Liver (tissue), 9 donors: ENCODE data around the gene YEATS2. TPM values are rescaled to one million over a fixed set of nuclear protein-coding genes. Genes with fewer than 3 reads are reported as not detected.

Source experiments
- DNase-seq: peaks from one replicate; pipeline ENCODE4 v3.0.0-alpha.2; 2017; ENCODE audit warnings: low spot score
- H3K27ac ChIP-seq, 2 donors: one replicate each; pipeline ENCODE4 v1.7.0; 2013; ENCODE audit warnings: inconsistent platforms in 2 of 2, low read length in 2 of 2, control low read depth in 1 of 2, low read depth in 1 of 2, mild to moderate bottlenecking in 1 of 2
- H3K27me3 ChIP-seq, 4 donors: one replicate each; pipeline versions ENCODE4 v1.6.1 to v1.7.0; 2013; ENCODE audit warnings: low read length in 3 of 4, inconsistent platforms in 1 of 4, mild to moderate bottlenecking in 1 of 4, moderate library complexity in 1 of 4; ENCODE audit not compliant: control insufficient read depth in 4 of 4, insufficient read depth in 4 of 4
- H3K36me3 ChIP-seq, 4 donors: one replicate each; pipeline versions ENCODE4 v1.6.1 to v1.7.0; 2013; ENCODE audit warnings: low read length in 3 of 4, mild to moderate bottlenecking in 3 of 4, low read depth in 1 of 4, moderate library complexity in 1 of 4; ENCODE audit not compliant: control insufficient read depth in 4 of 4, insufficient read depth in 3 of 4
- H3K4me1 ChIP-seq, 4 donors: one replicate each; pipeline versions ENCODE4 v1.6.1 to v1.7.0; 2013; ENCODE audit warnings: low read length in 3 of 4, mild to moderate bottlenecking in 3 of 4, moderate library complexity in 1 of 4; ENCODE audit not compliant: control insufficient read depth in 4 of 4, insufficient read depth in 4 of 4
- H3K4me3 ChIP-seq, 3 donors: one replicate each; pipeline versions ENCODE4 v1.6.1 to v1.7.0; 2013; ENCODE audit warnings: low read length in 3 of 3, control low read depth in 1 of 3, low read depth in 1 of 3, mild to moderate bottlenecking in 1 of 3
- H3K9ac ChIP-seq, 2 donors: one replicate each; pipeline ENCODE4 v1.7.0; 2013; ENCODE audit warnings: low read length in 2 of 2, mild to moderate bottlenecking in 2 of 2, moderate library complexity in 2 of 2, control low read depth in 1 of 2, low read depth in 1 of 2
- H3K9me3 ChIP-seq, 4 donors: one replicate each; pipeline versions ENCODE4 v1.6.1 to v1.7.0; 2013; ENCODE audit warnings: low read length in 3 of 4; ENCODE audit not compliant: control insufficient read depth in 4 of 4
- ATF3 ChIP-seq: IDR thresholded peaks from 2 replicates; pipeline ENCODE4 v1.6.1; 2016; ENCODE audit warnings: antibody characterized with exemption
- CTCF ChIP-seq: fragments of 150-350 bp; IDR thresholded peaks from 2 replicates; pipeline ENCODE4 v1.5.1; 2017; ENCODE audit warnings: improper control_type of control experiment, low read depth, low read length; ENCODE audit not compliant: missing input control
- EGR1 ChIP-seq, 2 donors: IDR thresholded peaks; 2 replicates each; pipeline ENCODE4 v1.6.1; 2016 to 2018; ENCODE audit warnings: antibody characterized with exemption in 2 of 2, low read depth in 2 of 2
- FOXA1 ChIP-seq: IDR thresholded peaks from 2 replicates; pipeline ENCODE4 v1.6.1; 2016; ENCODE audit warnings: antibody characterized with exemption
- FOXA2 ChIP-seq: IDR thresholded peaks from 2 replicates; pipeline ENCODE4 v1.6.1; 2016; ENCODE audit warnings: antibody characterized with exemption
- GABPA ChIP-seq, 2 donors: IDR thresholded peaks in 1 of 2; conservative IDR thresholded peaks in 1 of 2; 2 replicates each; pipeline ENCODE4 v1.6.1; 2016; ENCODE audit warnings: antibody characterized with exemption in 2 of 2, mild to moderate bottlenecking in 1 of 2, moderate library complexity in 1 of 2
- HNF4A ChIP-seq, 2 donors: conservative IDR thresholded peaks; 2 replicates each; pipeline ENCODE4 v1.6.1; 2016; ENCODE audit warnings: antibody characterized with exemption in 2 of 2, mild to moderate bottlenecking in 2 of 2
- HNF4G ChIP-seq: IDR thresholded peaks from 2 replicates; pipeline ENCODE4 v1.6.1; 2016; ENCODE audit warnings: antibody characterized with exemption
- JUND ChIP-seq, 2 donors: IDR thresholded peaks; 2 replicates each; pipeline ENCODE4 v1.6.1; 2016; ENCODE audit warnings: antibody characterized with exemption in 2 of 2
- MAX ChIP-seq: IDR thresholded peaks from 2 replicates; pipeline ENCODE4 v1.6.1; 2016; ENCODE audit warnings: antibody characterized with exemption
- NR2F2 ChIP-seq: IDR thresholded peaks from 2 replicates; pipeline ENCODE4 v1.6.1; 2016; ENCODE audit warnings: antibody characterized with exemption
- RAD21 ChIP-seq, 2 donors: IDR thresholded peaks; 2 replicates each; pipeline ENCODE4 v1.6.1; 2016; ENCODE audit warnings: antibody characterized with exemption in 2 of 2, mild to moderate bottlenecking in 2 of 2
- REST ChIP-seq: IDR thresholded peaks from 2 replicates; pipeline ENCODE4 v1.6.1; 2016; ENCODE audit warnings: antibody characterized with exemption, mild to moderate bottlenecking
- RXRA ChIP-seq, 2 donors: IDR thresholded peaks; 2 replicates each; pipeline ENCODE4 v1.6.1; 2017 to 2018; ENCODE audit warnings: antibody characterized with exemption in 2 of 2, mild to moderate bottlenecking in 1 of 2
- SP1 ChIP-seq: IDR thresholded peaks from 2 replicates; pipeline ENCODE4 v1.6.1; 2018; ENCODE audit warnings: antibody characterized with exemption, mild to moderate bottlenecking
- TAF1 ChIP-seq: conservative IDR thresholded peaks from 2 replicates; pipeline ENCODE4 v1.6.1; 2016; ENCODE audit warnings: antibody characterized with exemption, mild to moderate bottlenecking
- YY1 ChIP-seq: IDR thresholded peaks from 2 replicates; pipeline ENCODE4 v1.6.1; 2016; ENCODE audit warnings: antibody characterized with exemption, mild to moderate bottlenecking
- ZBTB33 ChIP-seq: IDR thresholded peaks from 2 replicates; pipeline ENCODE4 v1.6.1; 2016; ENCODE audit warnings: antibody characterized with exemption
- WGBS: extraction: QIAGEN DNeasy Blood & Tissue Kit; methylation state at CpG from one replicate; pipeline ENCODE4 v1.1.7; 2013; 5-methylcytosine and 5-hydroxymethylcytosine counted together
- polyA plus RNA-seq, 2 donors: library from polyadenylated mRNA; stranded (reverse) in 1 of 2; unstranded in 1 of 2; fragments of 200-250 nt in 1 of 2; fragments of >200 nt in 1 of 2; fragmentation: Nextera tagmentation in 1 of 2; extraction: Ambion mirVana in 1 of 2; gene quantifications; one replicate each; pipeline versions ENCODE4 v1.2.1 to v1.2.3, GENCODE V29; 2013 to 2015
- total RNA-seq, 2 donors: library from RNA; depleted of rRNA; stranded (reverse); fragments of >200 nt; gene quantifications; one replicate each; pipeline ENCODE4 v1.2.3, GENCODE V29; 2014
- donor health status: healthy.
- donor health status: healthy.
- donor health status: healthy.
- donor health status: healthy.
- donor health status: healthy.

YEATS2 gene
- total and polyA plus RNA-seq, 4 donors, result 1.5 to 9.4 (median 4.9) TPM

GRCh38 chr3:183810643-183811594 lies 113.3 kb downstream of the YEATS2 start:
- Histone ChIP-seq H3K4me1 (no peaks in the 10 kb centered on the region), H3K9ac (no peak overlapping the region), H3K4me3 (no peak overlapping the region), H3K27ac (no peak overlapping the region), H3K27me3 (no peaks in the 10 kb centered on the region), H3K9me3 (no peaks in the 10 kb centered on the region), H3K36me3 (peaks cover 3 to 42% (median 23%) of the 10 kb centered on the region in 4 donors)
- no peak for DNase-seq
- no peak for TF ChIP-seq HNF4G
- no peak for TF ChIP-seq RAD21 (IDR thresholded peaks at IDR 0.05)
- no peak for TF ChIP-seq GABPA (IDR thresholded peaks at IDR 0.05 in 1 of 2, conservative IDR thresholded peaks at IDR 0.05 in 1 of 2)
- TF ChIP-seq YY1, result no peak
- TF ChIP-seq RXRA (IDR thresholded peaks at IDR 0.05), result no peak
- TF ChIP-seq SP1, result no peak
- TF ChIP-seq EGR1 (IDR thresholded peaks at IDR 0.05; ENCODE audit: low read depth in 2 of 2), result no peak
- TF ChIP-seq CTCF, result no peak
- TF ChIP-seq NR2F2, result no peak
- no peak for TF ChIP-seq ATF3
- no peak for TF ChIP-seq HNF4A (conservative IDR thresholded peaks at IDR 0.05)
- no peak for TF ChIP-seq MAX
- TF ChIP-seq ZBTB33, result no peak
- TF ChIP-seq JUND (IDR thresholded peaks at IDR 0.05), result no peak
- TF ChIP-seq TAF1, result no peak
- TF ChIP-seq REST, result no peak
- no peak for TF ChIP-seq FOXA2
- TF ChIP-seq FOXA1, result no peak
- WGBS, result 94% methylated on average over 24 of the region's 24 CpGs
